HCT116 (cell line): ENCODE data around the gene ATP10B. TPM values are rescaled to one million over a fixed set of nuclear protein-coding genes. Genes with fewer than 3 reads are reported as not detected.

Source experiments
- ATAC-seq: fragments of 200-7000 bp; cut with Tn5 transposase; 2 replicates; pipeline ENCODE4 v1.9.1; 2020; ENCODE audit warnings: mild to moderate bottlenecking, moderate library complexity
- BruUV-seq: library from RNA; stranded (reverse); fragments of 400-500 nt; replicated peaks from 2 replicates; lab custom pipeline; 2021; lab: Mats Ljungman, UMichigan
- CTCF ChIA-PET: fragments of 300-600 bp; sonication (Branson Sonifier 250); formaldehyde crosslinking; loops from one replicate; lab custom pipeline; 2021; ENCODE audit warnings: antibody characterized with exemption; lab: Charles Lee
- POLR2A ChIA-PET: fragments of 300-600, 350-600 bp; sonication (Branson Sonifier 250); formaldehyde crosslinking; loops from one replicate; lab custom pipeline; 2021; ENCODE audit warnings: antibody characterized with exemption; lab: Charles Lee
- RAD21 ChIA-PET, 2 experiments: fragments of 300-600 bp; sonication (Branson Sonifier 250); formaldehyde crosslinking; loops; one replicate each; lab custom pipeline; 2023; ENCODE audit warnings: low total read pairs in 2 of 2; ENCODE audit not compliant: uncharacterized antibody in 2 of 2, unreplicated experiment in 2 of 2, low non-redundant PET in 1 of 2; lab: Charles Lee
- DNase-seq: peaks from one replicate; pipeline ENCODE4 v3.0.0-alpha.2; 2010; ENCODE audit warnings: low read depth, low spot score
- H2AFZ ChIP-seq: fragments of 200-600 bp; shearing (Covaris generic), sonication (generic); 2 replicates; pipeline ENCODE4 v1.6.1; 2017; ENCODE audit warnings: low read depth, mixed run types, mixed read lengths, antibody characterized with exemption, low read length; ENCODE audit not compliant: poor library complexity, severe bottlenecking
- H3K27ac ChIP-seq: 2 replicates; pipeline ENCODE4 v1.5.1; 2012; ENCODE audit warnings: low read depth, low read length
- H3K27me3 ChIP-seq: fragments of 200-600 bp; sonication (generic); 2 replicates; pipeline ENCODE4 v1.6.1; 2016; ENCODE audit warnings: mixed run types, low read length, mixed read lengths; ENCODE audit not compliant: insufficient read depth
- H3K36me3 ChIP-seq, 2 experiments: fragments of 200-500 bp in 1 of 2; fragments of 200-600 bp in 1 of 2; sonication (Bioruptor generic) in 1 of 2; sonication (generic) in 1 of 2; 2 replicates each; pipeline versions ENCODE4 v1.5.1 to v1.6.1; 2014 to 2016; ENCODE audit warnings: low read length in 2 of 2, inconsistent platforms in 1 of 2, mixed read lengths in 1 of 2, mixed run types in 1 of 2; ENCODE audit not compliant: insufficient read depth in 2 of 2, control insufficient read depth in 1 of 2
- H3K4me1 ChIP-seq, 2 experiments: fragments of 200-600 bp in 1 of 2; sonication (generic) in 1 of 2; 2 replicates each; pipeline versions ENCODE4 v1.5.1 to v1.6.1; 2012 to 2017; ENCODE audit warnings: low read length in 2 of 2, inconsistent platforms in 1 of 2, mild to moderate bottlenecking in 1 of 2, mixed read lengths in 1 of 2, mixed run types in 1 of 2, moderate library complexity in 1 of 2; ENCODE audit not compliant: insufficient read depth in 2 of 2, control insufficient read depth in 1 of 2
- H3K4me2 ChIP-seq: fragments of 200-600 bp; sonication (generic); 2 replicates; pipeline ENCODE4 v1.6.1; 2017; ENCODE audit warnings: mixed run types, low read length, mixed read lengths
- H3K4me3 ChIP-seq, 2 experiments: fragments of 200-600 bp in 1 of 2; sonication (generic) in 1 of 2; replicated peaks in 1 of 2; 2 replicates each; pipeline ENCODE4 v1.5.1; 2011 to 2016; ENCODE audit warnings: low read length in 2 of 2, control low read depth in 1 of 2, low read depth in 1 of 2, mild to moderate bottlenecking in 1 of 2, mixed read lengths in 1 of 2, mixed run types in 1 of 2
- H3K79me2 ChIP-seq: fragments of 200-600 bp; sonication (generic); 2 replicates; pipeline ENCODE4 v1.6.1; 2017; ENCODE audit warnings: mild to moderate bottlenecking, mixed run types, low read length, moderate library complexity, mixed read lengths; ENCODE audit not compliant: insufficient read depth
- H3K9ac ChIP-seq: fragments of 200-600 bp; sonication (generic); 2 replicates; pipeline ENCODE4 v1.6.1; 2016; ENCODE audit warnings: low read length, mixed read lengths
- H3K9me2 ChIP-seq: fragments of 200-600 bp; sonication (generic), shearing (Covaris generic); 2 replicates; pipeline ENCODE4 v1.6.1; 2017; ENCODE audit warnings: mixed run types, mild to moderate bottlenecking, moderate library complexity; ENCODE audit not compliant: insufficient read depth
- H3K9me3 ChIP-seq, 2 experiments: fragments of 200-500 bp in 1 of 2; fragments of 200-600 bp in 1 of 2; sonication (Bioruptor generic) in 1 of 2; sonication (generic) in 1 of 2; 2 replicates each; pipeline ENCODE4 v1.6.1; 2014 to 2017; ENCODE audit warnings: low read length in 2 of 2, mixed read lengths in 2 of 2, inconsistent platforms in 1 of 2, low read depth in 1 of 2, mild to moderate bottlenecking in 1 of 2, mixed run types in 1 of 2, moderate library complexity in 1 of 2; ENCODE audit not compliant: control insufficient read depth in 1 of 2, insufficient read depth in 1 of 2
- H4K20me1 ChIP-seq: fragments of 200-600 bp; sonication (generic), shearing (Covaris generic); 2 replicates; pipeline ENCODE4 v1.6.1; 2017; ENCODE audit warnings: mixed run types, mild to moderate bottlenecking, moderate library complexity; ENCODE audit not compliant: insufficient read depth
- CBX3 ChIP-seq: IDR thresholded peaks from 2 replicates; pipeline ENCODE4 v1.6.1; 2012; ENCODE audit warnings: low read depth
- EGR1 ChIP-seq: IDR thresholded peaks from 2 replicates; pipeline ENCODE4 v1.6.1; 2012; ENCODE audit warnings: low read depth
- EZH2 ChIP-seq: fragments of 200-600 bp; sonication (generic); IDR thresholded peaks from 2 replicates; pipeline ENCODE4 v1.6.1; 2017; ENCODE audit warnings: antibody characterized with exemption, mixed run types
- EZH2phosphoT487 ChIP-seq: fragments of 200-600 bp; IDR thresholded peaks from 2 replicates; pipeline ENCODE4 v1.6.1; 2018; ENCODE audit warnings: antibody characterized with exemption, borderline replicate concordance
- FOSL1 ChIP-seq: IDR thresholded peaks from 2 replicates; pipeline ENCODE4 v1.6.1; 2012; ENCODE audit warnings: low read depth
- POLR2A ChIP-seq: IDR thresholded peaks from 2 replicates; pipeline ENCODE4 v1.7.0; 2011; ENCODE audit warnings: borderline replicate concordance; ENCODE audit not compliant: insufficient read depth, insufficient read length; ENCODE audit errors: extremely low read depth
- SIN3A ChIP-seq: IDR thresholded peaks from 2 replicates; pipeline ENCODE4 v1.6.1; 2012; ENCODE audit warnings: low read depth
- SP1 ChIP-seq: IDR thresholded peaks from 2 replicates; pipeline ENCODE4 v1.6.1; 2012; ENCODE audit warnings: low read depth
- SRF ChIP-seq: IDR thresholded peaks from 2 replicates; pipeline ENCODE4 v1.6.1; 2012; ENCODE audit warnings: low read depth
- TCF7L2 ChIP-seq: IDR thresholded peaks from 2 replicates; pipeline ENCODE4 v1.7.0; 2011; ENCODE audit warnings: borderline replicate concordance, inconsistent platforms; ENCODE audit not compliant: insufficient read depth, insufficient read length; ENCODE audit errors: extremely low read depth
- intact Hi-C: fragments of 100-400 bp; cut with micrococcal nuclease; formaldehyde crosslinking; loops from 2 replicates; pipeline ENCODE4 v1.10.0; 2022
- total RNA-seq: library from RNA; stranded (reverse); gene quantifications from one replicate; pipeline ENCODE4 v1.2.1, GENCODE V29; 2021; ENCODE audit not compliant: unreplicated experiment
- TF ChIP-seq, protein P1 (sequence below), 3 experiments: fragments of 200-600 bp in 1 of 3; sonication (generic) in 1 of 3; IDR thresholded peaks in 2 of 3; conservative IDR thresholded peaks in 1 of 3; 2 replicates each; pipeline ENCODE4 v1.5.1; 2012 to 2017; ENCODE audit warnings: low read depth in 2 of 3, low read length in 2 of 3, antibody characterized with exemption in 1 of 3, borderline replicate concordance in 1 of 3, control low read depth in 1 of 3, mild to moderate bottlenecking in 1 of 3, mixed read lengths in 1 of 3, mixed run types in 1 of 3, moderate library complexity in 1 of 3; ENCODE audit not compliant: insufficient read depth in 1 of 3
- TF ChIP-seq, protein P2 (sequence below): IDR thresholded peaks from 2 replicates; pipeline ENCODE4 v1.6.1; 2012
- TF ChIP-seq, protein P3 (sequence below): IDR thresholded peaks from 2 replicates; pipeline ENCODE4 v1.6.1; 2012

ATP10B gene
- total RNA-seq, 1 experiment from 2014 or later, result 0.07 TPM

DNA sequence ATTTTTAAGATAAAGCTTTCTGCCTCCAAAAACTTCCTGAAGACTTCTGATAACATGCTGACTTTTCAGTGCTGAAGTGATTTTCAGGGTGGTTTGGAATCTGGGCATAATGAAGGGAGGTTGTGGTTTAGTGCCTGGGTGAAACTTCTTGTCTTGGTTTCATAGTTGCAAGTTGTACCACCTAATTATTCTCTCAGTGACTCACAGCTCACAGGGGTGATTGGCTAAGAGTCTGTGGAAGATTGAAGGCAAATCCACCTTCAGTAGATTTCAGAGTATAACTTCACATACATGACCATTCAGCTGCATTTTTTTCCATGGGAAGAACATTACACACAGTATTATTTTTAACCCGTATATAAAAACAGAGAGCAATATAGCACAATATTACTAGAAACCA is 230.5 kb downstream of the ATP10B start:
- POLR2A ChIA-PET, result no interaction called here
- RAD21 ChIA-PET, result no interaction called here
- no peaks in the 10 kb centered on the region for H3K79me2 ChIP-seq
- CTCF ChIA-PET, result no interaction called here
- H3K36me3 ChIP-seq, result no peaks in the 10 kb centered on the region
- no peak for ATAC-seq
- H3K4me2 ChIP-seq, result no peak overlapping the region
- H3K9me2 ChIP-seq, result no peaks in the 10 kb centered on the region
- intact Hi-C loops, result no loop called here
- no TSS peak for BruUV-seq
- no peak overlapping the region for H3K9ac ChIP-seq
- TF ChIP-seq EZH2phosphoT487, result no peak
- TF ChIP-seq, protein P1, sequence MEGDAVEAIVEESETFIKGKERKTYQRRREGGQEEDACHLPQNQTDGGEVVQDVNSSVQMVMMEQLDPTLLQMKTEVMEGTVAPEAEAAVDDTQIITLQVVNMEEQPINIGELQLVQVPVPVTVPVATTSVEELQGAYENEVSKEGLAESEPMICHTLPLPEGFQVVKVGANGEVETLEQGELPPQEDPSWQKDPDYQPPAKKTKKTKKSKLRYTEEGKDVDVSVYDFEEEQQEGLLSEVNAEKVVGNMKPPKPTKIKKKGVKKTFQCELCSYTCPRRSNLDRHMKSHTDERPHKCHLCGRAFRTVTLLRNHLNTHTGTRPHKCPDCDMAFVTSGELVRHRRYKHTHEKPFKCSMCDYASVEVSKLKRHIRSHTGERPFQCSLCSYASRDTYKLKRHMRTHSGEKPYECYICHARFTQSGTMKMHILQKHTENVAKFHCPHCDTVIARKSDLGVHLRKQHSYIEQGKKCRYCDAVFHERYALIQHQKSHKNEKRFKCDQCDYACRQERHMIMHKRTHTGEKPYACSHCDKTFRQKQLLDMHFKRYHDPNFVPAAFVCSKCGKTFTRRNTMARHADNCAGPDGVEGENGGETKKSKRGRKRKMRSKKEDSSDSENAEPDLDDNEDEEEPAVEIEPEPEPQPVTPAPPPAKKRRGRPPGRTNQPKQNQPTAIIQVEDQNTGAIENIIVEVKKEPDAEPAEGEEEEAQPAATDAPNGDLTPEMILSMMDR (IDR thresholded peaks at IDR 0.05 in 2 of 3, conservative IDR thresholded peaks at IDR 0.05 in 1 of 3; ENCODE audit: borderline replicate concordance in 1 of 3, insufficient read depth in 1 of 3, low read depth in 2 of 3, low read length in 2 of 3), result no peak
- no peak for TF ChIP-seq CBX3
- no peak for TF ChIP-seq SP1
- no peak for TF ChIP-seq EZH2
- no peak for TF ChIP-seq SIN3A
- TF ChIP-seq, protein P2, sequence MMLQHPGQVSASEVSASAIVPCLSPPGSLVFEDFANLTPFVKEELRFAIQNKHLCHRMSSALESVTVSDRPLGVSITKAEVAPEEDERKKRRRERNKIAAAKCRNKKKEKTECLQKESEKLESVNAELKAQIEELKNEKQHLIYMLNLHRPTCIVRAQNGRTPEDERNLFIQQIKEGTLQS, result no peak
- TF ChIP-seq POLR2A, result no peak
- TF ChIP-seq EGR1, result no peak
- TF ChIP-seq FOSL1, result no peak
- TF ChIP-seq TCF7L2, result no peak
- TF ChIP-seq, protein P3, sequence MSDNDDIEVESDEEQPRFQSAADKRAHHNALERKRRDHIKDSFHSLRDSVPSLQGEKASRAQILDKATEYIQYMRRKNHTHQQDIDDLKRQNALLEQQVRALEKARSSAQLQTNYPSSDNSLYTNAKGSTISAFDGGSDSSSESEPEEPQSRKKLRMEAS, result no peak
- no peak for TF ChIP-seq SRF
- no peak overlapping the region for H2AFZ ChIP-seq
- H3K27ac ChIP-seq, result no peak overlapping the region
- DNase-seq, result no peak
- no peaks in the 10 kb centered on the region for H3K4me1 ChIP-seq
- H3K9me3 ChIP-seq, result no peaks in the 10 kb centered on the region
- H3K4me3 ChIP-seq, result no peak overlapping the region
- H3K27me3 ChIP-seq, result peaks cover 4% of the 10 kb centered on the region; the same call in 1 of the 2 replicates
- H4K20me1 ChIP-seq, result no peaks in the 10 kb centered on the region
